Activated naive CD4-positive, alpha-beta T cell treated with anti-CD3 and anti-CD28 coated beads, Interleukin-2, amount 50 U/mL, for 16 hours (primary cell): ENCODE measurements around the gene KLF17.

Experiments used
- DNase-seq: peaks from one replicate; pipeline ENCODE4 v3.0.0-alpha.2; 2020

KLF17 gene

GRCh38 chr1:44118682-44119081, at the start of gene KLF17:
KLF17 (plus strand) TSS chr1:44118821; CDS start chr1:44118908, 87 bp downstream.
- DNase-seq, result no peak

GRCh38 chr1:44071461-44071860, 47.2 kb upstream of the KLF17 start:
- DNase-seq, result no peak

- DNase-seq, result no peak
Observed at GRCh38 chr1:44072204-44072603, 46.4 kb upstream of the KLF17 start.

- DNase-seq, result no peak
Observed at GRCh38 chr1:44072821-44073220, 45.8 kb upstream of the KLF17 start.

GRCh38 chr1:44073528-44073927, 45.1 kb upstream of the KLF17 start:
- no peak for DNase-seq

- no peak for DNase-seq
Observed at GRCh38 chr1:44074415-44074814, 44.2 kb upstream of the KLF17 start.

- DNase-seq, result no peak
Observed at GRCh38 chr1:44076066-44076465, 42.6 kb upstream of the KLF17 start.

GRCh38 chr1:44077421-44077820, 41.2 kb upstream of the KLF17 start:
- no peak for DNase-seq

- DNase-seq, result no peak
Observed at GRCh38 chr1:44078104-44078503, 40.5 kb upstream of the KLF17 start.

GRCh38 chr1:44079566-44079965, 39.1 kb upstream of the KLF17 start:
- DNase-seq, result no peak

GRCh38 chr1:44084998-44085675, 33.5 kb upstream of the KLF17 start:
- no peak for DNase-seq

GRCh38 chr1:44086692-44087474, 31.7 kb upstream of the KLF17 start:
- no peak for DNase-seq

GRCh38 chr1:44089371-44090048, 29.1 kb upstream of the KLF17 start:
- no peak for DNase-seq

GRCh38 chr1:44090429-44091252, 28.0 kb upstream of the KLF17 start:
- no peak for DNase-seq

GRCh38 chr1:44094047-44094446, 24.6 kb upstream of the KLF17 start:
- DNase-seq, result no peak

- no peak for DNase-seq
Observed at GRCh38 chr1:44100183-44100868, 18.3 kb upstream of the KLF17 start.

- DNase-seq, result no peak
Observed at GRCh38 chr1:44101328-44101727, 17.3 kb upstream of the KLF17 start.

- no peak for DNase-seq
Observed at GRCh38 chr1:44103270-44104131, 15.1 kb upstream of the KLF17 start.

GRCh38 chr1:44105810-44106209, 12.8 kb upstream of the KLF17 start:
- no peak for DNase-seq

GRCh38 chr1:44108241-44108640, 10.4 kb upstream of the KLF17 start:
- no peak for DNase-seq

GRCh38 chr1:44108971-44109370, 9.7 kb upstream of the KLF17 start:
- no peak for DNase-seq
